K562 (cell line): ENCODE results near the gene MYL9. TPM values are rescaled to one million over a fixed set of nuclear protein-coding genes. Genes with fewer than 3 reads are reported as not detected.

Experiments used
- ATF2 ChIP-seq: sonication (generic); formaldehyde crosslinking; IDR thresholded peaks from 2 replicates; pipeline ENCODE4 v1.8.1; 2022; ENCODE audit warnings: missing genetic modification reagents
- ZNF407 ChIP-seq: fragments of 450-650 bp; IDR thresholded peaks from 2 replicates; pipeline ENCODE4 v1.6.1; 2016; ENCODE audit warnings: low read depth
- polyA plus RNA-seq, 8 experiments: library from polyadenylated mRNA; depleted of rRNA in 4 of 8; stranded (reverse) in 5 of 8; unstranded in 3 of 8; fragments of >200 nt; fragmentation: Nextera tagmentation in 2 of 8; fragmentation: Illumina TruSeq in 1 of 8; extraction: Ambion mirVana in 2 of 8; extraction: Trizol in 1 of 8; gene quantifications; 2 replicates each; pipeline versions ENCODE4 v1.2.1 to v1.2.3, GENCODE V29; 2011 to 2014; ENCODE audit warnings: inconsistent platforms in 1 of 8, missing spikeins in 1 of 8
- total RNA-seq, 7 experiments: library from RNA; depleted of rRNA in 6 of 7; stranded (reverse); fragments of >200 nt in 6 of 7; fragmentation: Illumina TruSeq in 2 of 7; extraction: Trizol in 2 of 7; gene quantifications; 2 replicates each; pipeline versions ENCODE4 v1.2.1 to v1.2.3, GENCODE V29; 2011 to 2021; ENCODE audit warnings: low replicate concordance in 1 of 7

The MYL9 gene
- total and polyA plus RNA-seq, 9 of the 15 experiments (the other 6 are each of a cell fraction or from before 2014, with no cell fraction given), result 0.11 to 3.2 (median 0.81) TPM; not detected in 1

- TF ChIP-seq ZNF407, result no peak
- TF ChIP-seq ATF2 (CRISPR knock-in tag), result no peak
- TF ChIP-seq, all 486 proteins: peak for 10
Observed at GRCh38 chr20:36547186-36548005, 6.1 kb downstream of the MYL9 start (continued).
